ENCODE results near the gene DPPA5. TPM values are rescaled to one million over a fixed set of nuclear protein-coding genes. Genes with fewer than 3 reads are reported as not detected.
A peak's percentile ranks its signal among the peaks of the same experiment; 100 is the strongest.

DPPA5 gene
- total and polyA plus RNA-seq, 2 of the 13 experiments (the other 11 are each of a cell fraction or from before 2014, with no cell fraction given), result not detected

DNA sequence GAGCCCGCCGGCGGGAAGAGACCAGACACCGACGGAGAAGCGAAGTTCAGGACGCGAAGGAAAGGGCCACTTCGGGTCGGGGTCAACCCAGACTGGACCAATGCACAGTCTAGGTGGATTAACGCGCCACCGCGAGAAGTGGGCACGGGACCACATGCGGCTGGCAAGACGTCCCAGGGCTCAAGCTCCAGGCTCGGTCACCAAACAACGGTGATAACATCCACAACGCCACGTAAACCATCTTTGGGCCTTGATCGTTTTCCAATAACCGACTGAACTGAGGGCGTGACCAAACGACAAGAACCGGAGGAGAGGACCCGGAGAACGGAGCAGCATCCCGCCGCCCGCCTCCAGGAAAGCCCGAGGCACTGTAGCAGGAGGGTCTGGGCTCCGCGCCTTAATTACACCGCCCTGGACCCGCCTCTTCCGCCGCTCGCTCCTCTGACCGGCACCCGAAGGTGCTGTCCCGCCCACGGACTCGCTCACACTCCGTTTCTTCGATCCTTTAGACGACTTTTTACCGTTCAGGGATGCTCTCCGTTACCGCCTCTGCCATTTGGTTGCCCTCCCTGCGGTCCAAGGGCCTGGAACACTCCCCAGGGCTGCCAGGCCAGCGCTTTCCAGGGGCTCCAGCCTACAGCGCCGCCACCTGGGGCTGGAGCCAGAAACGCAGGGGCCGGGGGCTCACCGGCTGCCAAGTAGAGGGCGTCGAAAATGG, 44.1 kb downstream of the DPPA5 start:
- no peak overlapping the region for H2AFZ ChIP-seq (ENCODE audit: low read length)
- FAIRE-seq, result no peak
- H3K36me3 ChIP-seq (replicated peaks in 1 of 2; ENCODE audit: control insufficient read depth in 1 of 2, insufficient read depth in 2 of 2, low read length in 2 of 2), result no peaks in the 10 kb centered on the region
- no peaks in the 10 kb centered on the region for H3K79me2 ChIP-seq (ENCODE audit: insufficient read depth, low read length)
- H3K9me3 ChIP-seq (ENCODE audit: low read length), result no peaks in the 10 kb centered on the region
- POLR2A ChIA-PET, result no interaction called here
- no peak for DNase-seq (ENCODE audit: low spot score)
- no peak overlapping the region for H3K9ac ChIP-seq (ENCODE audit: insufficient read depth, low read depth, low read length)
- CTCF ChIA-PET (ENCODE audit: low intra/inter-chr PET ratio, low total read pairs), result no interaction called here
- no peak for ATAC-seq
- no peaks in the 10 kb centered on the region for H4K20me1 ChIP-seq (ENCODE audit: insufficient read depth, low read length)
- H3K4me2 ChIP-seq (ENCODE audit: low read depth, low read length), result no peak overlapping the region
- intact Hi-C loops (cut with micrococcal nuclease; ENCODE audit: unreplicated experiment), result no loop called here
- TF ChIP-seq CTCF (CRISPR knock-in tag; IDR thresholded peaks at IDR 0.05) (0 out of 2 replicates have a peak, but pooled peaks have one; percentile 7), CC2D1A (CRISPR knock-in tag; IDR thresholded peaks at IDR 0.05) (no peak)
- H3K27me3 ChIP-seq (ENCODE audit: control insufficient read depth in 1 of 2, insufficient read depth in 2 of 2, low read length in 2 of 2), result peaks cover 0 to 13% of the 10 kb centered on the region in 2 experiments; a peak in 3 of 5 replicates
- WGBS (ENCODE audit: low lambda C conversion rate), result 48% methylated on average over 53 of the region's 59 CpGs
- H3K27ac ChIP-seq (ENCODE audit: extremely low read length, insufficient read depth, low read length), result no peak overlapping the region
- in situ Hi-C loops (cut with HindIII; ENCODE audit: extremely low pct_ligation_motif_present, low pct_unique_long_range_greater_than_20kb), result no loop called here
- no peaks in the 10 kb centered on the region for H3K4me1 ChIP-seq (ENCODE audit: insufficient read depth, low read length)
- no TSS peak for BruUV-seq (replicated peaks)
- H3K4me3 ChIP-seq (replicated peaks in 1 of 3; ENCODE audit: insufficient read depth in 1 of 3, low read depth in 2 of 3, low read length in 3 of 3), result no peak overlapping the region

GRCh38 chr6:73309535-73309784, 44.6 kb downstream of the DPPA5 start:
- no peak for TF ChIP-seq HOXA9 (CRISPR knock-in tag; IDR thresholded peaks at IDR 0.05; ENCODE audit: borderline replicate concordance)
- TF ChIP-seq MAZ (IDR thresholded peaks at IDR 0.05; ENCODE audit: borderline replicate concordance, low read depth, low read length), result no peak
- no peak for TF ChIP-seq MAZ (CRISPR knock-in tag; IDR thresholded peaks at IDR 0.05; ENCODE audit: low read depth)
- no peak for TF ChIP-seq ISL2 (CRISPR knock-in tag; IDR thresholded peaks at IDR 0.05)
- TF ChIP-seq MIER2 (CRISPR knock-in tag; IDR thresholded peaks at IDR 0.05), result no peak
- no peak for TF ChIP-seq MAFF (IDR thresholded peaks at IDR 0.05; ENCODE audit: low read depth, low read length)
- no peak for TF ChIP-seq GABPB1 (CRISPR knock-in tag; IDR thresholded peaks at IDR 0.05)
- Histone ChIP-seq H3K9me3 (ENCODE audit: low read length) (no peaks in the 10 kb centered on the region), H3K9ac (ENCODE audit: insufficient read depth, low read depth, low read length) (no peak overlapping the region), H3K4me2 (ENCODE audit: low read depth, low read length) (no peak overlapping the region), H3K27ac (ENCODE audit: extremely low read length, insufficient read depth, low read length) (no peak overlapping the region), H4K20me1 (ENCODE audit: insufficient read depth, low read length) (no peaks in the 10 kb centered on the region), H3K4me1 (ENCODE audit: insufficient read depth, low read length) (no peaks in the 10 kb centered on the region), H3K79me2 (ENCODE audit: insufficient read depth, low read length) (no peaks in the 10 kb centered on the region), H3K27me3 (ENCODE audit: control insufficient read depth in 1 of 2, insufficient read depth in 2 of 2, low read length in 2 of 2) (peaks cover 0 to 13% of the 10 kb centered on the region in 2 experiments; a peak in 3 of 5 replicates), H2AFZ (ENCODE audit: low read length) (no peak overlapping the region), H3K36me3 (replicated peaks in 1 of 2; ENCODE audit: control insufficient read depth in 1 of 2, insufficient read depth in 2 of 2, low read length in 2 of 2) (no peaks in the 10 kb centered on the region), H3K4me3 (replicated peaks in 1 of 3; ENCODE audit: insufficient read depth in 1 of 3, low read depth in 2 of 3, low read length in 3 of 3) (no peak overlapping the region)
- intact Hi-C loops (cut with micrococcal nuclease; ENCODE audit: unreplicated experiment) (no loop called here), in situ Hi-C loops (cut with HindIII; ENCODE audit: extremely low pct_ligation_motif_present, low pct_unique_long_range_greater_than_20kb) (no loop called here)
- BruUV-seq (replicated peaks), result no TSS peak
- DNase-seq (ENCODE audit: low spot score), result no peak
- ChIA-PET CTCF (ENCODE audit: low intra/inter-chr PET ratio, low total read pairs) (no interaction called here), POLR2A (no interaction called here)
- FAIRE-seq, result no peak
- ATAC-seq, result no peak
- WGBS (ENCODE audit: low lambda C conversion rate), result 52% methylated on average over 13 of the region's 13 CpGs

All from HepG2 (cell line).